A549 (cell line): Measurements from ENCODE around the gene BMP5. TPM values are rescaled to one million over a fixed set of nuclear protein-coding genes. Genes with fewer than 3 reads are reported as not detected.

Experiments used
- ATAC-seq, 2 experiments: fragments of 200-7000 bp in 1 of 2; fragments of >200 bp in 1 of 2; cut with Nextera tagmentation in 1 of 2; cut with Tn5 transposase in 1 of 2; 3 replicates each; pipeline versions ENCODE4 v1.8.0 to v1.9.1; 2018 to 2020; ENCODE audit warnings: mild to moderate bottlenecking in 1 of 2, moderate library complexity in 1 of 2
- CTCF ChIA-PET: fragments of 300-600 bp; sonication (Branson Sonifier 250); formaldehyde crosslinking; extraction: SDS; loops from one replicate; lab custom pipeline; 2021; ENCODE audit warnings: antibody characterized with exemption, inconsistent platforms; lab: Yijun Ruan, JAX
- POLR2A ChIA-PET: fragments of 350-600 bp; formaldehyde crosslinking; extraction: SDS; loops from one replicate; lab custom pipeline; 2021; ENCODE audit warnings: antibody characterized with exemption, inconsistent platforms; lab: Yijun Ruan, JAX
- DNase-seq, 2 experiments: peaks; one replicate each; pipeline versions ENCODE4 v3.0.0 to v3.0.0-alpha.2; 2011 to 2016; ENCODE audit warnings: low read depth in 1 of 2, low spot score in 1 of 2
- FAIRE-seq: peaks from 2 replicates; lab custom pipeline; 2011; peaks lifted over from hg19 to GRCh38; lab: Jason Lieb, UNC
- H3K27ac ChIP-seq, 2 experiments: fragments of >200 bp; sonication (Bioruptor Twin); formaldehyde crosslinking; 3 replicates each; pipeline ENCODE4 v1.5.1; 2016 to 2017
- H3K4me1 ChIP-seq: fragments of >200 bp; sonication (Bioruptor Twin); formaldehyde crosslinking; 3 replicates; pipeline ENCODE4 v1.6.1; 2016
- H3K4me2 ChIP-seq: fragments of >200 bp; sonication (Bioruptor Twin); formaldehyde crosslinking; 3 replicates; pipeline ENCODE4 v1.6.1; 2016
- H3K4me3 ChIP-seq: fragments of >200 bp; sonication (Bioruptor Twin); formaldehyde crosslinking; 3 replicates; pipeline ENCODE4 v1.5.1; 2016
- H3K9me3 ChIP-seq: fragments of >200 bp; sonication (Bioruptor Twin); formaldehyde crosslinking; 3 replicates; pipeline ENCODE4 v1.6.1; 2016
- EHMT2 ChIP-seq: fragments of 200-600 bp; sonication (generic); IDR thresholded peaks from 2 replicates; pipeline ENCODE4 v1.6.1; 2016; ENCODE audit warnings: antibody characterized with exemption, low read depth, mild to moderate bottlenecking, moderate library complexity
- EP300 ChIP-seq, 2 experiments: fragments of >200 bp; sonication (Bioruptor Twin); formaldehyde crosslinking; IDR thresholded peaks; 2 replicates in 1 of 2; 3 replicates in 1 of 2; pipeline ENCODE4 v1.6.1; 2016 to 2017
- FOSL2 ChIP-seq, 2 experiments: fragments of 450-650 bp in 1 of 2; fragments of >200 bp in 1 of 2; sonication (Bioruptor Twin) in 1 of 2; formaldehyde crosslinking; IDR thresholded peaks; 2 replicates each; pipeline versions ENCODE4 v1.5.0 to v1.6.1; 2016 to 2020; ENCODE audit warnings: mild to moderate bottlenecking in 1 of 2, moderate library complexity in 1 of 2
- FOXS1 ChIP-seq: fragments of 250-450 bp; sonication (Bioruptor Pico); IDR thresholded peaks from 2 replicates; pipeline ENCODE4 v1.5.0; 2020; ENCODE audit warnings: mild to moderate bottlenecking, moderate library complexity
- HDAC2 ChIP-seq: fragments of 200-600 bp; sonication (generic); IDR thresholded peaks from 2 replicates; pipeline ENCODE4 v1.6.1; 2016
- HEYL ChIP-seq: fragments of 250-450 bp; sonication (Bioruptor Pico); IDR thresholded peaks from 2 replicates; pipeline ENCODE4 v1.8.0; 2021; ENCODE audit warnings: mild to moderate bottlenecking, moderate library complexity
- HOXA7 ChIP-seq: fragments of 250-450 bp; sonication (Bioruptor Pico); IDR thresholded peaks from 2 replicates; pipeline ENCODE4 v1.5.0; 2020; ENCODE audit warnings: mild to moderate bottlenecking, moderate library complexity
- HOXB13 ChIP-seq: fragments of 250-450 bp; sonication (Bioruptor Pico); IDR thresholded peaks from 2 replicates; pipeline ENCODE4 v1.5.0; 2020; ENCODE audit warnings: low read depth, mild to moderate bottlenecking, moderate library complexity
- JUN ChIP-seq, 2 experiments: fragments of >200 bp; sonication (Bioruptor Twin); formaldehyde crosslinking; IDR thresholded peaks; 2 replicates in 1 of 2; 3 replicates in 1 of 2; pipeline ENCODE4 v1.6.1; 2016 to 2017
- JUNB ChIP-seq: fragments of >200 bp; sonication (Bioruptor Twin); formaldehyde crosslinking; IDR thresholded peaks from 2 replicates; pipeline ENCODE4 v1.6.1; 2016
- KDM1A ChIP-seq: fragments of 200-600 bp; sonication (generic); IDR thresholded peaks from 2 replicates; pipeline ENCODE4 v1.6.1; 2016; ENCODE audit warnings: low read depth, mild to moderate bottlenecking
- MAFK ChIP-seq: fragments of 450-650 bp; IDR thresholded peaks from 2 replicates; pipeline ENCODE4 v1.6.1; 2014; ENCODE audit not compliant: partially characterized antibody
- MAZ ChIP-seq: fragments of 150-350 bp; IDR thresholded peaks from 2 replicates; pipeline ENCODE4 v1.6.1; 2014; ENCODE audit warnings: antibody characterized with exemption, low read depth, low read length, borderline replicate concordance
- MYC ChIP-seq: IDR thresholded peaks from 2 replicates; pipeline ENCODE4 v1.6.1; 2012; ENCODE audit warnings: mild to moderate bottlenecking, inconsistent platforms, low read length, improper control_type of control experiment, borderline replicate concordance
- NFE2L2 ChIP-seq: fragments of 150-350 bp; conservative IDR thresholded peaks from 2 replicates; pipeline ENCODE4 v1.6.1; 2014; ENCODE audit warnings: low read length
- NR3C1 ChIP-seq: fragments of >200 bp; sonication (Bioruptor Twin); formaldehyde crosslinking; IDR thresholded peaks from 3 replicates; pipeline ENCODE4 v1.6.1; 2017
- POLR2AphosphoS2 ChIP-seq: conservative IDR thresholded peaks from 2 replicates; pipeline ENCODE4 v1.6.1; 2012; ENCODE audit warnings: low read length, improper control_type of control experiment, inconsistent platforms
- ZNF302 ChIP-seq: fragments of 250-450 bp; sonication (Bioruptor Pico); IDR thresholded peaks from 2 replicates; pipeline ENCODE4 v1.9.0; 2021; ENCODE audit warnings: inconsistent platforms, mild to moderate bottlenecking, moderate library complexity
- ZSCAN20 ChIP-seq: fragments of 250-450 bp; sonication (Bioruptor Pico); IDR thresholded peaks from 2 replicates; pipeline ENCODE4 v1.8.0; 2022; ENCODE audit warnings: mild to moderate bottlenecking, moderate library complexity
- WGBS: methylation state at CpG from one replicate; pipeline ENCODE4 v1.1.6; 2017; ENCODE audit errors: missing lambda C conversion rate; 5-methylcytosine and 5-hydroxymethylcytosine counted together
- polyA plus RNA-seq, 4 experiments: library from polyadenylated mRNA; depleted of rRNA in 3 of 4; stranded (reverse); fragments of >200 nt; fragmentation: RNase III in 1 of 4; extraction: RNeasy Plus Mini Kit Qiagen cat#74134 plus additional on column Dnase treatment in 1 of 4; gene quantifications; 2 replicates in 3 of 4; 3 replicates in 1 of 4; pipeline ENCODE4 v1.2.3, GENCODE V29; 2011 to 2017
- TF ChIP-seq, protein P1 (sequence below): IDR thresholded peaks from 2 replicates; pipeline ENCODE4 v1.6.1; 2012; ENCODE audit warnings: low read depth, borderline replicate concordance
- TF ChIP-seq, protein P2 (sequence below): fragments of >200 bp; sonication (Bioruptor Twin); formaldehyde crosslinking; IDR thresholded peaks from 3 replicates; pipeline ENCODE4 v1.6.1; 2016
- TF ChIP-seq, protein P3 (sequence below): fragments of 250-450 bp; sonication (Bioruptor Pico); IDR thresholded peaks from 2 replicates; pipeline ENCODE4 v1.5.0; 2021; ENCODE audit warnings: mild to moderate bottlenecking, moderate library complexity, borderline replicate concordance
- TF ChIP-seq, protein P4 (sequence below): IDR thresholded peaks from 2 replicates; pipeline ENCODE4 v1.6.1; 2012
- TF ChIP-seq, protein P5 (sequence below): fragments of 250-450 bp; sonication (Bioruptor Pico); IDR thresholded peaks from 2 replicates; pipeline ENCODE4 v1.5.0; 2020; ENCODE audit warnings: low read depth, mild to moderate bottlenecking, moderate library complexity

BMP5 gene
- polyA plus RNA-seq, 2 of the 4 experiments (the other 2 are of a cell fraction): 0.04 to 0.12 TPM

DNA sequence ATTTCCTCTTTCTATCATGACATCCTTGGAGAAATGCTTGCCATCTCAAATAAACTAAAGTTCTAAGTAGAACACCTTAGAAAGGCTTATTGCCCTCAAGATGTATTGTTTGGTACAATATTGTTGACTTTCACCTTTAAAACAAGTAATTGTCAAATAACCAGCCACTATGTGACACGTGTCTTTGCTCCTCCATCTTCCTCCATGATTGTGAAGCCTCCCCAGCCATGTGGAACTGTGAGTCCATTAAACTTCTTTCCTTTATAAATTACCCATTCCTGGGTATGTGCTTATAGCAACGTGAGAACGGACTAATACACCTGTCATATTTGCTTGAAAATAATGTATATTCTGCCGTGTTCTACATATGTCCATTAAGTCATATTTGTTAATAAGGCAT lies 126.5 kb downstream of the BMP5 start:
- Histone ChIP-seq H3K4me1 (no peaks in the 10 kb centered on the region), H3K27ac (no peak overlapping the region), H3K9me3 (no peaks in the 10 kb centered on the region), H3K4me3 (no peak overlapping the region), H3K4me2 (no peak overlapping the region)
- FAIRE-seq (no peak), DNase-seq (no peak), ATAC-seq (no peak)
- ChIA-PET CTCF (no interaction called here), POLR2A (no interaction called here)
- WGBS: 62% methylated on average over 4 of the region's 4 CpGs
- TF ChIP-seq, protein P1, sequence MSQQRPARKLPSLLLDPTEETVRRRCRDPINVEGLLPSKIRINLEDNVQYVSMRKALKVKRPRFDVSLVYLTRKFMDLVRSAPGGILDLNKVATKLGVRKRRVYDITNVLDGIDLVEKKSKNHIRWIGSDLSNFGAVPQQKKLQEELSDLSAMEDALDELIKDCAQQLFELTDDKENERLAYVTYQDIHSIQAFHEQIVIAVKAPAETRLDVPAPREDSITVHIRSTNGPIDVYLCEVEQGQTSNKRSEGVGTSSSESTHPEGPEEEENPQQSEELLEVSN: no peak
- TF ChIP-seq NFE2L2 (no peak), POLR2AphosphoS2 (no peak)

DNA sequence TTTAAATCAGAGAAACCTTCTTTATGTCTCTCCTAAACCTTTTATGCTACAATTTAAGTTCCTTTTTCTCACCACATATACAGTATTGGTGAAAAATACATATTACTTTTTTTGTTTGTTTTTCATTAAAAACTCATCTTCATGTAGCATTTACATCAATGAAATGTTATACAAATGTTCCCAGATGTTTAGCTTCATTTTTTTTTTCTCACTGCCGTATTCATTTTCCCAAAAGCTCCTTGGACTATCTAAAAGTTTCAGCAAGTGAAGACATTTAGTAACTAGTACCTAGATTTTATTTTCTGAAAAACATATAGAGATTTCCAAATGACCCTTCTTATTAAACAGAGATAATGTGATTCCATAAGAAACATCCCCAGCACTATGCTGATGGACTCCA lies 128.9 kb downstream of the BMP5 start:
- Histone ChIP-seq H3K4me2 (no peak overlapping the region), H3K9me3 (no peaks in the 10 kb centered on the region), H3K4me3 (no peak overlapping the region), H3K4me1 (no peaks in the 10 kb centered on the region), H3K27ac (no peak overlapping the region)
- TF ChIP-seq, protein P2, sequence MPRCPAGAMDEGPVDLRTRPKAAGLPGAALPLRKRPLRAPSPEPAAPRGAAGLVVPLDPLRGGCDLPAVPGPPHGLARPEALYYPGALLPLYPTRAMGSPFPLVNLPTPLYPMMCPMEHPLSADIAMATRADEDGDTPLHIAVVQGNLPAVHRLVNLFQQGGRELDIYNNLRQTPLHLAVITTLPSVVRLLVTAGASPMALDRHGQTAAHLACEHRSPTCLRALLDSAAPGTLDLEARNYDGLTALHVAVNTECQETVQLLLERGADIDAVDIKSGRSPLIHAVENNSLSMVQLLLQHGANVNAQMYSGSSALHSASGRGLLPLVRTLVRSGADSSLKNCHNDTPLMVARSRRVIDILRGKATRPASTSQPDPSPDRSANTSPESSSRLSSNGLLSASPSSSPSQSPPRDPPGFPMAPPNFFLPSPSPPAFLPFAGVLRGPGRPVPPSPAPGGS: no peak
- TF ChIP-seq KDM1A: no peak
- TF ChIP-seq FOSL2 (IDR thresholded peaks at IDR 0.05): no peak
- TF ChIP-seq FOSL2 (CRISPR knock-in tag; IDR thresholded peaks at IDR 0.05): no peak
- TF ChIP-seq HOXA7 (CRISPR knock-in tag): no peak
- no peak for TF ChIP-seq ZNF302 (CRISPR knock-in tag)
- TF ChIP-seq, protein P3, sequence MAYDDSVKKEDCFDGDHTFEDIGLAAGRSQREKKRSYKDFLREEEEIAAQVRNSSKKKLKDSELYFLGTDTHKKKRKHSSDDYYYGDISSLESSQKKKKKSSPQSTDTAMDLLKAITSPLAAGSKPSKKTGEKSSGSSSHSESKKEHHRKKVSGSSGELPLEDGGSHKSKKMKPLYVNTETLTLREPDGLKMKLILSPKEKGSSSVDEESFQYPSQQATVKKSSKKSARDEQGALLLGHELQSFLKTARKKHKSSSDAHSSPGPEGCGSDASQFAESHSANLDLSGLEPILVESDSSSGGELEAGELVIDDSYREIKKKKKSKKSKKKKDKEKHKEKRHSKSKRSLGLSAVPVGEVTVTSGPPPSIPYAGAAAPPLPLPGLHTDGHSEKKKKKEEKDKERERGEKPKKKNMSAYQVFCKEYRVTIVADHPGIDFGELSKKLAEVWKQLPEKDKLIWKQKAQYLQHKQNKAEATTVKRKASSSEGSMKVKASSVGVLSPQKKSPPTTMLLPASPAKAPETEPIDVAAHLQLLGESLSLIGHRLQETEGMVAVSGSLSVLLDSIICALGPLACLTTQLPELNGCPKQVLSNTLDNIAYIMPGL (CRISPR knock-in tag): no peak
- no peak for TF ChIP-seq JUN (IDR thresholded peaks at IDR 0.05)
- TF ChIP-seq MAZ: no peak
- no peak for TF ChIP-seq POLR2AphosphoS2
- no peak for TF ChIP-seq FOXS1 (CRISPR knock-in tag)
- no peak for TF ChIP-seq EP300 (IDR thresholded peaks at IDR 0.05)
- no peak for TF ChIP-seq EHMT2
- TF ChIP-seq HOXB13 (CRISPR knock-in tag): no peak
- 58% methylated on average over 1 of the region's 1 CpG for WGBS
- DNase-seq (no peak), FAIRE-seq (no peak), ATAC-seq (no peak)
- POLR2A ChIA-PET: no interaction called here
- CTCF ChIA-PET: no interaction called here

DNA sequence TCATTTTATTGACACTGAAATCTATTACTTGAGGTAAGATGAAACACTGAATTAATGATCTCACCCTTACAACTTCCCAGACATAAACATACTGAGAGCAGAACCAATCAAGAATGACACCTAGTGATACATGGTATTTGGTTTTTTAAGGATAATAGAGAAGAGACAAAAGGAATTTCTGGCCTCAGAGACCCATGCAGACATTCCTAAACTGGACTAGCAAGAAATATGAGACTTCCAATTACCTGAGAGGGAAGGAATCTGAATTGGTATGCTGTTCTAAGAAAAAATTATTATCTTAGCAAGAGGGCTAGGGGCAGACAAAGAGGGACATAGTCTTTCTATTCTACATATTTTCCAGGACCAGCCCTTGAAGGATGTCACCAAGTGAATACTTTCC lies 141.1 kb downstream of the BMP5 start:
- no peak for ATAC-seq
- CTCF ChIA-PET: no interaction called here
- POLR2A ChIA-PET: no interaction called here

More for the DNA sequence above, 141.1 kb downstream of the BMP5 start:
- H3K9me3 ChIP-seq: no peaks in the 10 kb centered on the region
- H3K4me1 ChIP-seq: no peaks in the 10 kb centered on the region
- FAIRE-seq (no peak), DNase-seq (no peak)
- no peak overlapping the region for H3K4me2 ChIP-seq
- no peak overlapping the region for H3K27ac ChIP-seq
- TF ChIP-seq, protein P4, sequence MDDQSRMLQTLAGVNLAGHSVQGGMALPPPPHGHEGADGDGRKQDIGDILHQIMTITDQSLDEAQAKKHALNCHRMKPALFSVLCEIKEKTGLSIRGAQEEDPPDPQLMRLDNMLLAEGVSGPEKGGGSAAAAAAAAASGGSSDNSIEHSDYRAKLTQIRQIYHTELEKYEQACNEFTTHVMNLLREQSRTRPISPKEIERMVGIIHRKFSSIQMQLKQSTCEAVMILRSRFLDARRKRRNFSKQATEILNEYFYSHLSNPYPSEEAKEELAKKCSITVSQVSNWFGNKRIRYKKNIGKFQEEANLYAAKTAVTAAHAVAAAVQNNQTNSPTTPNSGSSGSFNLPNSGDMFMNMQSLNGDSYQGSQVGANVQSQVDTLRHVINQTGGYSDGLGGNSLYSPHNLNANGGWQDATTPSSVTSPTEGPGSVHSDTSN: no peak
- TF ChIP-seq NFE2L2 (no peak), MAFK (no peak), ZSCAN20 (CRISPR knock-in tag) (no peak), JUNB (no peak), MYC (no peak), HEYL (CRISPR knock-in tag) (no peak), HOXB13 (CRISPR knock-in tag) (no peak), HDAC2 (no peak), HOXA7 (CRISPR knock-in tag) (no peak), NR3C1 (no peak)
- TF ChIP-seq, protein P5, sequence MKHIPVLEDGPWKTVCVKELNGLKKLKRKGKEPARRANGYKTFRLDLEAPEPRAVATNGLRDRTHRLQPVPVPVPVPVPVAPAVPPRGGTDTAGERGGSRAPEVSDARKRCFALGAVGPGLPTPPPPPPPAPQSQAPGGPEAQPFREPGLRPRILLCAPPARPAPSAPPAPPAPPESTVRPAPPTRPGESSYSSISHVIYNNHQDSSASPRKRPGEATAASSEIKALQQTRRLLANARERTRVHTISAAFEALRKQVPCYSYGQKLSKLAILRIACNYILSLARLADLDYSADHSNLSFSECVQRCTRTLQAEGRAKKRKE: no peak
- TF ChIP-seq, protein P1: no peak
- no peak overlapping the region for H3K4me3 ChIP-seq
